ENCODE measurements around the gene POPDC3.
A peak's percentile ranks its signal among the peaks of the same experiment; 100 is the strongest.

Gene POPDC3

DNA sequence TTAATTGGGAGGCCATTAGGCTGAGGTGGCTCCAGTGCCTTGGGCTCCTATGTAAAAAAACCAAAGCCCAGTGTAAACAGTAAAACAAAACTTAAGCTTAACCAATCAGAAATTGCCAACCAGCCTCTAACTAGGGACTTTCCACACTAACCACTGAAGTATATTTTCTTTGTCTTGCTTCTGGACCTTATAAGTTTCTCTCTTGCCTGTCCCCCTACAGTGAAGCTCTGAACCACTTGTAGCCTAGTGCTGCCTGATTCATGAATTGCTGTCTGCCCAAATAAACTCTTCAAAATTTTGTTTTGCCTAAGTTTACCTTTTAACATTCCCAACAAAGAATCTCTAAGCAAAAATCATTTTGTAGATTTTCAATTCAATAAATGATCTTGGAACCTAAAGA is 28.2 kb downstream of the POPDC3 start:
- no peak for DNase-seq
- no peak overlapping the region for H2BK120ac ChIP-seq (ENCODE audit: low read depth, low read length)

GRCh38 chr6:105138141-105138540 is 41.7 kb downstream of the POPDC3 start:
- no peak for DNase-seq
- Histone ChIP-seq H2BK12ac (ENCODE audit: low read length in 2 of 2) (no peak overlapping the region), H2BK5ac (ENCODE audit: low read depth, low read length, poor library complexity, severe bottlenecking) (no peak overlapping the region), H3K9me3 (ENCODE audit: control insufficient read depth, low read length) (no peaks in the 10 kb centered on the region), H3K4me1 (ENCODE audit: control insufficient read depth, insufficient read depth, low read depth, low read length) (peaks cover 8% of the 10 kb centered on the region), H2BK120ac (ENCODE audit: low read depth, low read length) (no peak overlapping the region), H3K23ac (ENCODE audit: low read length in 2 of 2) (no peak overlapping the region), H2AFZ (ENCODE audit: low read depth, low read length) (no peak overlapping the region), H3K18ac (ENCODE audit: low read depth in 1 of 2, low read length in 2 of 2) (no peak overlapping the region), H3K4me2 (ENCODE audit: low read length, poor library complexity, severe bottlenecking) (no peak overlapping the region), H4K8ac (ENCODE audit: low read length) (no peak overlapping the region), H3K27ac (ENCODE audit: low read length, poor library complexity, severe bottlenecking) (no peak overlapping the region), H3K27me3 (ENCODE audit: control insufficient read depth in 1 of 2, insufficient read depth in 1 of 2, low read length in 2 of 2) (no peaks in the 10 kb centered on the region), H3K4ac (ENCODE audit: low read depth in 1 of 2, low read length in 2 of 2) (no peak overlapping the region), H2AK5ac (ENCODE audit: low read length, severe bottlenecking) (no peak overlapping the region), H3K79me1 (replicated peaks; ENCODE audit: low read length, poor library complexity, severe bottlenecking) (peaks cover 1% of the 10 kb centered on the region), H3K14ac (ENCODE audit: low read length in 2 of 2) (no peak overlapping the region), H3K36me3 (ENCODE audit: control insufficient read depth in 1 of 2, insufficient read depth in 2 of 2, low read depth in 1 of 2, low read length in 2 of 2) (no peaks in the 10 kb centered on the region), H4K91ac (ENCODE audit: low read length) (no peak overlapping the region), H2BK15ac (ENCODE audit: low read depth, poor library complexity, severe bottlenecking) (no peak overlapping the region), H3K9ac (ENCODE audit: low read length) (no peak overlapping the region), H3K4me3 (ENCODE audit: insufficient read depth in 1 of 2, low read depth in 1 of 2, low read length in 2 of 2) (no peak overlapping the region)
- WGBS: 90% methylated on average over 2 of the region's 2 CpGs

More for the DNA sequence above, 28.2 kb downstream of the POPDC3 start:
- H3K36me3 ChIP-seq (ENCODE audit: control insufficient read depth in 1 of 2, insufficient read depth in 2 of 2, low read depth in 1 of 2, low read length in 2 of 2): no peaks in the 10 kb centered on the region
- H2BK5ac ChIP-seq (ENCODE audit: low read depth, low read length, poor library complexity, severe bottlenecking): no peak overlapping the region
- no peak overlapping the region for H2AK5ac ChIP-seq (ENCODE audit: low read length, severe bottlenecking)
- no peak overlapping the region for H3K23ac ChIP-seq (ENCODE audit: low read length in 2 of 2)
- H3K4me2 ChIP-seq (ENCODE audit: low read length, poor library complexity, severe bottlenecking): no peak overlapping the region
- H3K18ac ChIP-seq (ENCODE audit: low read depth in 1 of 2, low read length in 2 of 2): no peak overlapping the region
- no peak overlapping the region for H3K4ac ChIP-seq (ENCODE audit: low read depth in 1 of 2, low read length in 2 of 2)
- H2AFZ ChIP-seq (ENCODE audit: low read depth, low read length): no peak overlapping the region
- H3K27me3 ChIP-seq (ENCODE audit: control insufficient read depth in 1 of 2, insufficient read depth in 1 of 2, low read length in 2 of 2): no peaks in the 10 kb centered on the region
- H2BK12ac ChIP-seq (ENCODE audit: low read length in 2 of 2): no peak overlapping the region
- H4K91ac ChIP-seq (ENCODE audit: low read length): no peak overlapping the region
- H3K27ac ChIP-seq (ENCODE audit: low read length, poor library complexity, severe bottlenecking): no peak overlapping the region
- H3K4me3 ChIP-seq (ENCODE audit: insufficient read depth in 1 of 2, low read depth in 1 of 2, low read length in 2 of 2): no peak overlapping the region
- H3K79me1 ChIP-seq (replicated peaks; ENCODE audit: low read length, poor library complexity, severe bottlenecking): no peaks in the 10 kb centered on the region
- H3K4me1 ChIP-seq (ENCODE audit: control insufficient read depth, insufficient read depth, low read depth, low read length): no peaks in the 10 kb centered on the region
- no peak overlapping the region for H3K14ac ChIP-seq (ENCODE audit: low read length in 2 of 2)
- H2BK15ac ChIP-seq (ENCODE audit: low read depth, poor library complexity, severe bottlenecking): no peak overlapping the region
- no peaks in the 10 kb centered on the region for H3K9me3 ChIP-seq (ENCODE audit: control insufficient read depth, low read length)
- no peak overlapping the region for H4K8ac ChIP-seq (ENCODE audit: low read length)
- H3K9ac ChIP-seq (ENCODE audit: low read length): no peak overlapping the region

DNA sequence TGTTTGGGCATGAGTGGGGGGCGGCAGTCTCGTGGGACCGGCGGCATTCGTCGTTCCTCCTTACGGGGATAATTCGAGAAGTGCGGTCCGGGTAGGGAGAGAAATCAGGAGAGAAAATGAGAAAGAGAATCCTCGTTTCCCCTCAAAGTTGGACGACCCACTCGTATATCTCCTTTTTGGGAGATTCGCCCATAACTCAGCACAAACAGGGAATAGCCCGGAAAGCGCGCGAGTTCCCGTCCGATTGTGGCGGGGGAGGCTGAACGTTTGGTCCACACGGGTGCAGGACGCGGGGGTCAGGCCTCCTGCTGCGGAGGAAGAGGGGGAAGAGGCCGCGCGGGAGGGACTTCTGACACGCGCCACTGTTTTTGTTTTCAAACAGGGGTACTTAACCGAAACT is 42.4 kb downstream of the POPDC3 start:
- peaks cover 1% of the 10 kb centered on the region for H3K79me1 ChIP-seq (replicated peaks; ENCODE audit: low read length, poor library complexity, severe bottlenecking)
- H3K27me3 ChIP-seq (ENCODE audit: control insufficient read depth in 1 of 2, insufficient read depth in 1 of 2, low read length in 2 of 2): no peaks in the 10 kb centered on the region
- peak overlapping the region in 1 of 2 experiments; percentile 44 for H3K4ac ChIP-seq (ENCODE audit: low read depth in 1 of 2, low read length in 2 of 2)
- H2BK120ac ChIP-seq (ENCODE audit: low read depth, low read length): no peak overlapping the region
- H2AFZ ChIP-seq (ENCODE audit: low read depth, low read length): peak overlapping the region; percentile 75
- H3K18ac ChIP-seq (ENCODE audit: low read depth in 1 of 2, low read length in 2 of 2): peak overlapping the region in 1 of 2 experiments; percentile 29
- H3K9ac ChIP-seq (ENCODE audit: low read length): peak overlapping the region; percentile 79
- no peak overlapping the region for H2AK5ac ChIP-seq (ENCODE audit: low read length, severe bottlenecking)
- peak; percentile 40 for DNase-seq
- no peak overlapping the region for H3K23ac ChIP-seq (ENCODE audit: low read length in 2 of 2)
- 3% methylated on average over 30 of the region's 32 CpGs for WGBS
- no peak overlapping the region for H2BK15ac ChIP-seq (ENCODE audit: low read depth, poor library complexity, severe bottlenecking)
- H3K14ac ChIP-seq (ENCODE audit: low read length in 2 of 2): peak overlapping the region in 1 of 2 experiments; percentile 72
- H3K36me3 ChIP-seq (ENCODE audit: control insufficient read depth in 1 of 2, insufficient read depth in 2 of 2, low read depth in 1 of 2, low read length in 2 of 2): no peaks in the 10 kb centered on the region
- peak overlapping the region; percentile 63 for H4K8ac ChIP-seq (ENCODE audit: low read length)
- H3K4me3 ChIP-seq (ENCODE audit: insufficient read depth in 1 of 2, low read depth in 1 of 2, low read length in 2 of 2): peak overlapping the region; percentile 82 to 86
- H3K9me3 ChIP-seq (ENCODE audit: control insufficient read depth, low read length): no peaks in the 10 kb centered on the region
- H3K27ac ChIP-seq (ENCODE audit: low read length, poor library complexity, severe bottlenecking): no peak overlapping the region
- no peak overlapping the region for H4K91ac ChIP-seq (ENCODE audit: low read length)
- H3K4me2 ChIP-seq (ENCODE audit: low read length, poor library complexity, severe bottlenecking): peak overlapping the region; percentile 97
- H2BK12ac ChIP-seq (ENCODE audit: low read length in 2 of 2): peak overlapping the region in 1 of 2 experiments; percentile 57
- H2BK5ac ChIP-seq (ENCODE audit: low read depth, low read length, poor library complexity, severe bottlenecking): no peak overlapping the region
- peaks cover 8% of the 10 kb centered on the region for H3K4me1 ChIP-seq (ENCODE audit: control insufficient read depth, insufficient read depth, low read depth, low read length)

DNA sequence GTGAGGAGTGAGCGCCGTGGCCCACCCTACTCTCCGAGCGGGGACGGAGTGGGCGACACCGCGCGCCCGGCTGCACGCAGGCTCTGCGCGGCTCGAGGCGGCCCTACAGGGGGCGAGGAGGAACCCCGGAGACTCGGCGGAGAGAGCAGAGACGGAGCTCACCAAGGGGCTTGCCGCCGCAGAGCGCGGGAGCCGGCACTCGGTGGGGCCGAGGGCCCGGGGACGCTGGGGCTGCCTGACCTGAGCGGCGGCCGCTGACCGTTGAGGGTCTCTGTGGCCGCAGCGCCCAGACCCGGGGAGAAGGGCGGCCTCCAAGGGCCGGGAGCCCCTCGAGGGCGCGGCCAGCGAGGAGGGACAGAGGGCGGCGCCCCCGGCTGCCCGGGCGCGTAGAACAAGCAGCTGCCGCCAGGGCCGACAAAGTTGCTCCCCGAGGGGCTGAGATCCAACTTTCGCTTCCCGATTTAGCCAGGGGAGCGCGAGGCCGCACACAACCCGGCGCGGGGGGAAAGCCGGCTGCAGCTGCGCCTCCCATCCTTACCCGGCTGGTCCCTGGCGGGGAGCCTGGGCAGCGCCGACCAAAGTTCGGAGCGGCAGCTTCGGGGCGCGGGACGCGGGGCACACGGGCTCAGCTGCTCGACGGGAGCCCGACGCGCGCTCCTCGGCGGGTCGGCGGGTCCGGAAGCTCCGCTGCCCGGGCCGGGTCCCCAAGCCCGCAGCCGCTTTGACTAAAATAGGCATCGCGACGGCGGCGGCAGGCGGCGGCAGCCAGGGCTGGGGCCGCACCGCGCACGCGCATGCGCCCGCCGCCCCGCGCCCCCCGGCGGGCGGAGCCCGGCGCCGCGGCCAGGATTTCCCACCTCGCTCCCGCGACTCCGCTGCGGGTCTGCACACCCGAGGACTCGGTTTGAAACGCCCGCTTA is 43.1 kb downstream of the POPDC3 start:
- no peaks in the 10 kb centered on the region for H3K9me3 ChIP-seq (ENCODE audit: control insufficient read depth, low read length)
- no peak overlapping the region for H2AK5ac ChIP-seq (ENCODE audit: low read length, severe bottlenecking)
- peak overlapping the region; percentile 97 for H3K4me2 ChIP-seq (ENCODE audit: low read length, poor library complexity, severe bottlenecking)
- H3K9ac ChIP-seq (ENCODE audit: low read length): peak overlapping the region; percentile 80
- H3K27ac ChIP-seq (ENCODE audit: low read length, poor library complexity, severe bottlenecking): no peak overlapping the region
- peaks cover 8% of the 10 kb centered on the region for H3K4me1 ChIP-seq (ENCODE audit: control insufficient read depth, insufficient read depth, low read depth, low read length)
- peak overlapping the region; percentile 82 to 86 for H3K4me3 ChIP-seq (ENCODE audit: insufficient read depth in 1 of 2, low read depth in 1 of 2, low read length in 2 of 2)
- peak overlapping the region; percentile 98 for H2BK15ac ChIP-seq (ENCODE audit: low read depth, poor library complexity, severe bottlenecking)
- DNase-seq: peak; percentile 77
- peak overlapping the region; percentile 37 for H4K91ac ChIP-seq (ENCODE audit: low read length)
- peaks cover 1% of the 10 kb centered on the region for H3K79me1 ChIP-seq (replicated peaks; ENCODE audit: low read length, poor library complexity, severe bottlenecking)
- WGBS: 1% methylated on average over 95 of the region's 122 CpGs
- no peaks in the 10 kb centered on the region for H3K36me3 ChIP-seq (ENCODE audit: control insufficient read depth in 1 of 2, insufficient read depth in 2 of 2, low read depth in 1 of 2, low read length in 2 of 2)
- H4K8ac ChIP-seq (ENCODE audit: low read length): peak overlapping the region; percentile 62
- no peaks in the 10 kb centered on the region for H3K27me3 ChIP-seq (ENCODE audit: control insufficient read depth in 1 of 2, insufficient read depth in 1 of 2, low read length in 2 of 2)
- peak overlapping the region; percentile 34 to 72 for H3K23ac ChIP-seq (ENCODE audit: low read length in 2 of 2)
- peak overlapping the region in 1 of 2 experiments; percentile 83 for H2BK12ac ChIP-seq (ENCODE audit: low read length in 2 of 2)
- peak overlapping the region in 1 of 2 experiments; percentile 95 for H3K14ac ChIP-seq (ENCODE audit: low read length in 2 of 2)
- peak overlapping the region; percentile 87 for H2AFZ ChIP-seq (ENCODE audit: low read depth, low read length)
- H2BK5ac ChIP-seq (ENCODE audit: low read depth, low read length, poor library complexity, severe bottlenecking): no peak overlapping the region
- peak overlapping the region; percentile 58 for H2BK120ac ChIP-seq (ENCODE audit: low read depth, low read length)
- peak overlapping the region; percentile 64 to 78 for H3K4ac ChIP-seq (ENCODE audit: low read depth in 1 of 2, low read length in 2 of 2)
- H3K18ac ChIP-seq (ENCODE audit: low read depth in 1 of 2, low read length in 2 of 2): peak overlapping the region; percentile 82 to 92
